Stimulated activated CD8-positive, alpha-beta memory T cell treated with anti-CD3 and anti-CD28 coated beads, Interleukin-15, amount 100 ng/mL, for 48 hours (primary cell): ENCODE measurements around the gene CRIP2.

Experiments used
- DNase-seq, 2 donors: peaks; one replicate each; pipeline ENCODE4 v3.0.0-alpha.2; 2020; ENCODE audit warnings: low read depth in 2 of 2

Gene CRIP2

GRCh38 chr14:105487986-105488777 lies 13.6 kb downstream of the CRIP2 start:
- DNase-seq: no peak

- no peak for DNase-seq
These were observed 14.3 kb downstream of the CRIP2 start for GRCh38 chr14:105488781-105489541.

GRCh38 chr14:105489542-105490266 lies 15.1 kb downstream of the CRIP2 start:
- peak; percentile 73 to 81 for DNase-seq

- DNase-seq: no peak
These were observed 15.6 kb downstream of the CRIP2 start for GRCh38 chr14:105490267-105490571.

GRCh38 chr14:105490572-105491365 lies 16.1 kb downstream of the CRIP2 start, which contains the start of gene TEDC1:
Gene TEDC1 (plus strand): TSS chr14:105491246. CDS start chr14:105491376, 130 bp downstream.
- peak; percentile 99 for DNase-seq

- DNase-seq: peak; percentile 84
These were observed 16.8 kb downstream of the CRIP2 start for GRCh38 chr14:105491366-105491973.

- DNase-seq: no peak
These were observed 17.7 kb downstream of the CRIP2 start for GRCh38 chr14:105492031-105492970.

GRCh38 chr14:105492971-105493871 lies 18.6 kb downstream of the CRIP2 start:
- no peak for DNase-seq

- no peak for DNase-seq
These were observed 19.4 kb downstream of the CRIP2 start for GRCh38 chr14:105493921-105494605.

GRCh38 chr14:105494606-105494929 lies 19.9 kb downstream of the CRIP2 start:
- no peak for DNase-seq

GRCh38 chr14:105495101-105495989 lies 20.7 kb downstream of the CRIP2 start:
- no peak for DNase-seq

GRCh38 chr14:105495990-105496830 lies 21.6 kb downstream of the CRIP2 start:
- DNase-seq: no peak

GRCh38 chr14:105496831-105497591 lies 22.4 kb downstream of the CRIP2 start:
- DNase-seq: no peak

GRCh38 chr14:105497671-105498429 lies 23.2 kb downstream of the CRIP2 start:
- DNase-seq: no peak
